Mesothelial cell of epicardium (in vitro differentiated cells): Measurements from ENCODE around the gene MCM5. TPM values are rescaled to one million over a fixed set of nuclear protein-coding genes. Genes with fewer than 3 reads are reported as not detected.
"Not testable (repeated sequence)": the region's sequence is repeated elsewhere in the genome, so short reads cannot be mapped to it uniquely, and the experiment has no call there.

Source experiments
- DNase-seq, 2 experiments: peaks; one replicate each; pipeline ENCODE4 v3.0.0; 2021; ENCODE audit warnings: low spot score in 2 of 2; ENCODE audit not compliant: unreplicated experiment in 2 of 2
- H3K27ac Mint-ChIP-seq: 2 replicates; pipeline ENCODE4 v1.8.0; 2021; ENCODE audit warnings: mixed read lengths
- H3K27me3 Mint-ChIP-seq: 2 replicates; pipeline ENCODE4 v1.8.0; 2021; ENCODE audit warnings: low read depth, mixed read lengths
- H3K36me3 Mint-ChIP-seq: 2 replicates; pipeline ENCODE4 v1.8.0; 2021; ENCODE audit warnings: mixed read lengths
- H3K4me1 Mint-ChIP-seq: 2 replicates; pipeline ENCODE4 v1.8.0; 2021; ENCODE audit warnings: mixed read lengths
- H3K4me3 Mint-ChIP-seq: 2 replicates; pipeline ENCODE4 v1.8.0; 2021; ENCODE audit warnings: mild to moderate bottlenecking, moderate library complexity, mixed read lengths
- H3K9me3 Mint-ChIP-seq: 2 replicates; pipeline ENCODE4 v1.8.0; 2021; ENCODE audit warnings: mixed read lengths
- CTCF ChIP-seq: fragments of 200-600 bp; sonication (generic); IDR thresholded peaks from one replicate; pipeline ENCODE4 v1.5.0; 2021; ENCODE audit warnings: antibody characterized with exemption; ENCODE audit not compliant: unreplicated experiment
- total RNA-seq: library from RNA; stranded (reverse); gene quantifications from 3 replicates; pipeline ENCODE4 v1.2.1, GENCODE V29; 2021

MCM5 gene
- total RNA-seq, 1 donor from 2014 or later: 59.7 TPM

GRCh38 chr22:35394810-35395563 is 5.0 kb upstream of the MCM5 start:
- Mint-ChIP-seq H3K36me3 (no peaks in the 10 kb centered on the region), H3K4me3 (no peak overlapping the region), H3K4me1 (peaks cover 10% of the 10 kb centered on the region), H3K27me3 (no peaks in the 10 kb centered on the region), H3K27ac (no peak overlapping the region), H3K9me3 (no peaks in the 10 kb centered on the region)
- TF ChIP-seq CTCF: no peak
- no peak for DNase-seq

DNA sequence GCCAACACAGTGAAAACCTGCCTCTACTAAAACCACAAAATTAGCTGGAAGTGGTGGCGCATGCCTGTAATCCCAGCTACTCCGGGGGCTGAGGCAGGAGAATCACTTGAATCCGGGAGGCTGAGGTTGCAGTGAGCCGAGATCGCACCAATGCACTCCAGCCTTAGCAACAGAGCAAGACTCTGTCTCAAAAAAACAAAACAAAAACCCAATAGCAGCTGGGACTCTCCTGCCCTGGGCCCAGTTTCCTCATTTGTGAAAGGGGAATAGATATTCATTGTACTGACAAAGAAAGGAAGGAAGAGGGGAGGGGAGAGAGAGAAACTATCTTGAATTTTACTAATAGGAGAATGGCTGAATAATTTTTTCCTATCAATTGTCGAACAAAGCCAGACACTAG is 3.3 kb upstream of the MCM5 start:
- not testable (repeated sequence) for H3K27ac Mint-ChIP-seq, H3K4me3 Mint-ChIP-seq

DNA sequence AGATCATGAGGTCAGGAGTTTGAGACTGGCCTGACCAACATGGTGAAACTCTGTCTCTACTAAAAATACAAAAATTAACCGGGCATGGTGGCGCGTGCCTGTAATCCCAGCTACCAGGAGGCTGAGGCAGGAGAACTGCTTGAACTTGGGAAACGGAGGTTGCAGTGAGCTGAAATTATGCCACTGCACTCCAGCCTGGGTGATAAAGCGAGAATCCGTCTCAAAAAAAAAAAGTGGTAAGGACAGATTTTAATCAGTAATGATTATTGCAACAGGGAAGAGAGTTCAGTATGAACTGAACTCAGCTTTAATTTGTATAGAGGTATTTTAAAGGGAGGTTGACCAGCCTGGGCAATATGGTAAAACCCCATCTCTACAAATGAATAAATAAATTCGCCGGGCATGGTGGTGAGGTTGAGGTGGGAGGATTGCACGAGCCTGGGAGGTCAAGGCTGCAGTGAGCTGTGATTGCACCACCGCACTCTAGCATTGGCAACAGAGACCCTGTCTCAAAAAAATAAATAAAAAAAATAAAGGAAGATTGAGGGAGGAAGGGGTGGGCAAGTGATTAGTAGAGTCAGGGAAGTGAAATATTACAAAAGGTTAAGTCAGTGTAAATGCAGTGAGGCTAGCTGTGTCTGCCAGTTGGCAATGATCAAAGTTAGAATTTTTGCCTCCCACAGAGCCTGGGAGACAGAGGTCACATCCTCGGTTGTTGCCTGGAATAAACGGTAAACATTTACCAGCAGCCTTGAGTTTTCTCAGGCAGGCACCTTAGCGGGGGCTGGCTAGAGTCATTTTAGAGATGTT is 2.6 kb upstream of the MCM5 start:
- Mint-ChIP-seq H3K27me3 (no peaks in the 10 kb centered on the region), H3K27ac (no peak overlapping the region), H3K4me1 (peaks cover 24% of the 10 kb centered on the region), H3K36me3 (no peaks in the 10 kb centered on the region), H3K4me3 (no peak overlapping the region), H3K9me3 (no peaks in the 10 kb centered on the region)
- no peak for TF ChIP-seq CTCF
- no peak for DNase-seq

More for the DNA sequence above, 3.3 kb upstream of the MCM5 start:
- not testable (repeated sequence) for DNase-seq, H3K36me3 Mint-ChIP-seq, H3K9me3 Mint-ChIP-seq, H3K27me3 Mint-ChIP-seq
- H3K4me1 Mint-ChIP-seq: peaks cover 22% of the 10 kb centered on the region

DNA sequence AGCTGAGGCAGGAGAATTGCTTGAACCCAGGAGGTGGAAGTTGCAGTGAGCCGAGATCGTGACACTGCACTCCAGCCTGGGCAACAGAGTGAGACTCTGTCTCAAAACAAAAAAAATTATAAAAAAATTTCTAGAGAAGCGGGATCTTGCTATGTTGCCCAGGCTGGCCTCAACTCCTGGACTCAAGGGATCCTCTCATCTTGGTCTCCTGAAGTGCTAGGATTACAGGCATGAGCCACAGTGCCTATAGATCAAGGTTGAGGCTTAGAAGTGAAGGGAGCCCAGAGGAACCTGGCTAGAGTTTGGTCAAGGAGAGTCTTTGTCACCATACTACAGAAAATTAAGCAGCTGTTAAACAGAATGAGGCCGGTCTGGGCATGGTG is 1.4 kb upstream of the MCM5 start:
- DNase-seq: no peak
- Mint-ChIP-seq H3K9me3 (no peaks in the 10 kb centered on the region), H3K27ac (no peak overlapping the region), H3K36me3 (peaks cover 3% of the 10 kb centered on the region), H3K4me3 (peak overlapping the region; percentile 99), H3K4me1 (peaks cover 26% of the 10 kb centered on the region), H3K27me3 (no peaks in the 10 kb centered on the region)
- no peak for TF ChIP-seq CTCF

DNA sequence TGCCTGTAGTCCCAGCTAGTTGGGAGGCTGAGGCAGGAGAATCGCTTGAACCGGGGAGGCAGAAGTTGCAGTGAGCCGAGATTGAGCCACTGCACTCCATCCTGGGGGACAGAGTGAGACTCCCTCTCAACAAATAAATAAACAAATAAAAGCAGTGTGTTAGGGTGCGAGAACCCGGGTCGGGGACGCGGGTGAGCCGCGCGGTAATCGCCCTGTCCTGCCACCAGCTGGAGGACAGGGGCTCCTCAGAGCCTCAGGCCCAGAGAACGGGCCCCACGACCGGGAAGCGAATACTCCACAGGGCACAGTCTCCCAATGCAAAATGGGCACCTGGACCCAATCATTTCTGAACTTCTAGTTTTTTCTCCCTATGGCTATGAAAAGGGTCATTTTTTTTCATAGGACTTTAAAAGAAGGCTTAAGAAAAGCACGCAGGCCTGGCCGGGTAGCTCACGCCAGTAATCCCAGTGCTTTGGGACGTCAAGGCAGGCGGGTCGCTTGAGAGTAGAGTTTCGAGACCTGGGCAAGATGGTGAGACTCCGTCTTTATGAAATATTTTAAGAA is 744 bp upstream of the MCM5 start:
- peak overlapping the region; percentile 99 for H3K4me3 Mint-ChIP-seq
- TF ChIP-seq CTCF: no peak
- H3K36me3 Mint-ChIP-seq: peaks cover 3% of the 10 kb centered on the region
- H3K27ac Mint-ChIP-seq: peak overlapping the region; percentile 95
- no peaks in the 10 kb centered on the region for H3K9me3 Mint-ChIP-seq
- peaks cover 26% of the 10 kb centered on the region for H3K4me1 Mint-ChIP-seq
- DNase-seq: no peak
- H3K27me3 Mint-ChIP-seq: no peaks in the 10 kb centered on the region

- peaks cover 26% of the 10 kb centered on the region for H3K4me1 Mint-ChIP-seq
- H3K36me3 Mint-ChIP-seq: peaks cover 3% of the 10 kb centered on the region
- no peak for TF ChIP-seq CTCF
- H3K27ac Mint-ChIP-seq: no peak overlapping the region
- DNase-seq: no peak
- no peaks in the 10 kb centered on the region for H3K27me3 Mint-ChIP-seq
- H3K9me3 Mint-ChIP-seq: no peaks in the 10 kb centered on the region
- H3K4me3 Mint-ChIP-seq: peak overlapping the region; percentile 99
Measured at GRCh38 chr22:35400501-35400790, 506 bp downstream of the MCM5 start.
